ENCODE measurements around the gene EXOC3L1.

Gene EXOC3L1

GRCh38 chr16:67150047-67150832 is 39.7 kb downstream of the EXOC3L1 start:
- DNase-seq (ENCODE audit: extremely low read depth in 1 of 2, low read depth in 1 of 2) = no peak

DNA sequence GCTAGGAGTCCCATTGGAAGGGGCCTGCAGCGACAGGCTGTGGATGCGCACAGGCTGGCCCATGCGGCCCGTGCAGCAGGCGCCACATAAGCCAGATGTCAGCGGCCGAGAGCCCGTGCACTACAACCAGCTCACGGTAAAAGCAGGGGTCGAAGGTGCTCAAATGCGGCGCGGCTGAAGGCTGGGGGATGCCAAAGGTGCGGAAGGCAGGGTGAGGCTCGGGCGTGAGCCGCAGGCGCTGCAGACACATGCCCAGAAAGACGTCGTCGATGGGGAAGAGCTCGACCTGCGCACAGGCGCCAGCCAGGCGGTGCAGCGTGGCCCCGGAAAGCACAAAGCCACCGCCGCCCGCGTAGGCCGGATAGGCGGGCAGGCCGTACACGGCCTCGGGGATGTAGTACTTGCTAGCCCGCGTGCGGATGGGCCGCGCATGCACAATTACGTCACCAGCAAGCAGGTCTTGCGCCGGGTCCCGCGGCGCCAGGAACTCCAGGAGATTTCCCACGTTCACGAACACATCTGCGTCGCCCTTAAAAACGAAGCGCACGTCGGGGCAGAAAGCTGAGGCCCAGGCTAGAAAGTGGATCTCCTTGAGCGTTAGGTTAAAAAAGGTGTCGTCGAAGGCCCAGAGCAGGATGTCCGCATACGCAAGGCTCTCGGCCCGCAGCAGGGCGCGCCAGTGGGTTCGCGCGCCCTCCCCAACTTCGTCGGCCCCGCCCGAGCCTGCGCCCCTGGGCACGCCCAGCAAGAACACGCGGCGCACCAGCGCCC is 40.5 kb downstream of the EXOC3L1 start:
- DNase-seq (ENCODE audit: extremely low read depth in 1 of 2, low read depth in 1 of 2) = no peak

DNA sequence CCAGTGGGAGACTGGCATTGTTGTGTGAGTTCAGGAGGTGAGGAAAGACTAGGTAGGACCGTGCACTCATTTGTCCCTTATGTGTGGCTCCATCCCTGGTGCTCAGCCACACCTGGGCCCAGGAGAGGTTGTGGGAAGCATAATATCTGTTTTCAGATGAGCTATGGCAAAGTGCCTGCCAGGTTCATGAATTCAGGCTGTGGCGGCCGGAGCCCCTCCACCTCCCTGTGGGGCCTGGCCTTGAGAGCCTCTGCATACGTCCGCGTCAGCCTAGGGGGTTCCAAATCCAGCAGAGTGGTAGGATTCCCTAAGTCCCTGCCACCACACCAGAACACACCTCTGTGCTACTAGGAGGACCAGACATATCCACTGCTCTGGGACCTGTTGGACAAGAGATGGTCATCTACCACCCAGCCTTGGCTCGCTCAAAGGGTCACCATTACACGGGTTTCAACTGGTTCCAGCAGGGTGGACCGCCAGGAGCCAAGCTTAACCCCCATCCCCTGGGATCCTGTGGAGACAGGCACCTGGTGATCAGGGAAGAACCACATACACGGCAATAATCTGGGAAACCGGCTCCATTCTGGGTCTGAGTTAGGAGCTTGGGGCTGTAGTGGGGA is 41.2 kb downstream of the EXOC3L1 start:
- no peak for DNase-seq (ENCODE audit: extremely low read depth in 1 of 2, low read depth in 1 of 2)

DNA sequence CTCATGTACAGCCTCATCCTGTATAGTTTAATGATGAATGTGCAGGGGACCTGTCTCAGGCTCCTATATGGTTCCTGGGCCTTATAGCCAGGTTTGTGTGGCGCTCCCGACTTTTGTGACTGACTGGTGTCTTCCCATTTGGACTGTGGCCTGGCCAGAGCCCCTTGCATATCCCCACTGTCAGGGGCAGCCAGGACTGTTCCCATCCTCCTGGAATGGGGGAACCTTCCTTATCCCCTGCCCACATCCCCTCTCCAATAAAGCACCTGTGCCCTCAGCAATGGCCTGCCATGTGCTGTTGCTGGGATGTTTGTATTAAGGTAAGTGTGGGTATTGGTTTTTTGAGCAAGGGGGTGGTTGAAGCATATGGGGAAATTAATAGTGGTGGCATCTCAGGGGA is 41.7 kb downstream of the EXOC3L1 start:
- DNase-seq (ENCODE audit: extremely low read depth in 1 of 2, low read depth in 1 of 2) = no peak

DNA sequence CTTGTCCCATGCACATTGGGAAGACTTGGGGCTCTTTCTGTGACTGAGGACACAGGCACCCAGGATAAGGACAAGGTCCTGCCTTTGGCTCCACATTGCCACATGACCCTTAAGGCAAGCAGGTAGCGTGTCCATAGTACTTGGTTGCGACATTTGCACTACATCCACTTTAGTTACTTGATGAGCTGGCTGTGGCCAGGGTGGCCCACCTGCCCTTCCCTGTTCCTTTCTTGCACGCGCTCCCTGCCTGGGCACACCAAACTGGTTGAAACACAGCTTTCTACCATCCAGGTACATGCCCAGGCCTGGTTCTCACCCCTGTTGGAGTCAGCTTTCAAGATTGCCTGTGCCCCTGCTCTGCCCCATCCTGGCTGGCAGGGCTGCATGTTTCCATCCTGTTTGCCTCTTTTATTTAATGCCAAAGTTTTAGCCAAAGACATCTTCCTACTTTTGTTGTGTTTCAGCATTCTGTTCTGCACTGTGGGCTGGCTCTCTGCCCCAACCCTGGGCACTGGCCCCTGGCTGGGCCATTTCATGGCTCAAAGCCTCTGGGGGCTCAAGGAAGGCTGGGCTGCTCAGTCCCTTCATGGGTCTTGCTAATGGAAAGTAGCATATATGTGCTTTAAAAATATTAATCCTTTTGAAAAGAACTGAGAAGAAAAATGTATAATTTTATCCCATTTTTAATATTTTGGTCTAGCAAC is 42.3 kb downstream of the EXOC3L1 start:
- DNase-seq (ENCODE audit: extremely low read depth in 1 of 2, low read depth in 1 of 2) = no peak

DNA sequence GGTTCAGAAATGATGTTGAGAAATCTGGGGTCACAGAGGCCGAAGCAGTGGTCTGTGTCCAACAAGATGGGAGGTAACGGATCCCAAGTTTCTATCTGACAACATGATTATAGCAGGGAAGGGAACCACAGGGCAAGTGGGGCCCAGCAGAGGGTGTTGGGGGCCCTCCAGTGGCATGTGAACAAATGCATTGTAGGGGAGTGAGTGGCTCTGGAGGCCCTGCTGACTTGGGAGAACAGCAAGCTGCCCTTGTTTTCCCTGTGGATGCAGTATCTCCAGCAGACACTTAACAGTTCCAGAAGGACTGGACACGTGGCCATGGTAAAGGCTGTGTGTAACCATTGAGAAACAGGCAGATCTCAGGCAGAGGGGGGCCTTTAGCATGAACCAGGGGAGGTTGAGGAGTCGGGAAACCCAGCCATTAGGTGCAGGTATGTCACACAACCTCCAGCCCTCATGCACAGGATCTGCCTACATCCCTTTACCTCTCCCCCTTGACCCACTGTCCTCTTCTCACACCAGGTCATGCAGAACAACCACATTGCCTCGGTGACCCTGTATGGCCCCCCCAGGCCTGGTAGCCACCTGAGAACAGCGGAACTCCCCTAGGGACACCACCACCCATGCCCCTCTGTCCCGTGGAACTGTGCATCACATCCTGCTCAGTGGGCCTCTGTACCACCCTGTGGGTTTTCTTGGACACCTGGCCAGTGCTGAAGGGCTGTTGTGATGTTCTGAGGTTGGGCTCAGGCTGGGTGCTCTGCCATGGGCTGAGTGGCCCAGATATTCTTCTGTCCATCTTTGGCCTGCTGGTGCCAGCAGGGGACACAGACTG is 43.2 kb downstream of the EXOC3L1 start:
- no peak for DNase-seq (ENCODE audit: extremely low read depth in 1 of 2, low read depth in 1 of 2)

- DNase-seq (ENCODE audit: extremely low read depth in 1 of 2, low read depth in 1 of 2) = no peak
Measured at GRCh38 chr16:67145746-67146145, 44.2 kb downstream of the EXOC3L1 start.

GRCh38 chr16:67144943-67145342 is 45.0 kb downstream of the EXOC3L1 start:
- no peak for DNase-seq (ENCODE audit: extremely low read depth in 1 of 2, low read depth in 1 of 2)

DNA sequence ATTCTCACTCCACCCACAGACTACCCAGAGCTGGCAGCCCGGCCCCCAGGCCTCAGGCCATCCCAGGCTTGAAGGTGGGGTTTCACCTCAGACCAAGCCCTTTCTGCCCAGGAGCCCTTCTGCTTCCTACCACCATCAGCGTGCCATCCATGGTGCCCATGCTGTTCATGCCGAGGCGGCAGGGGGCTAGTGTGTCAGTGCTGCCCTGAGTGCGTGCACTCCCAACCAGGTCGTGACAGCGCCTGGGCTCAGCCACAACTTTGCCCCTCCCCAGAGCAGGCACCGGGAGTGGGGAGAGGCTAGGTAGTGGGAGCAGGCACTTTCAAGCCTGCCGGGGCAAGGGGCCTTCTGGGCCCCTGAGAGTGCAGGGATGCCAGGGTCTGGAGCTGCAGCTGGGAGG is 47.6 kb downstream of the EXOC3L1 start:
- no peak for DNase-seq (ENCODE audit: extremely low read depth in 1 of 2, low read depth in 1 of 2)

DNA sequence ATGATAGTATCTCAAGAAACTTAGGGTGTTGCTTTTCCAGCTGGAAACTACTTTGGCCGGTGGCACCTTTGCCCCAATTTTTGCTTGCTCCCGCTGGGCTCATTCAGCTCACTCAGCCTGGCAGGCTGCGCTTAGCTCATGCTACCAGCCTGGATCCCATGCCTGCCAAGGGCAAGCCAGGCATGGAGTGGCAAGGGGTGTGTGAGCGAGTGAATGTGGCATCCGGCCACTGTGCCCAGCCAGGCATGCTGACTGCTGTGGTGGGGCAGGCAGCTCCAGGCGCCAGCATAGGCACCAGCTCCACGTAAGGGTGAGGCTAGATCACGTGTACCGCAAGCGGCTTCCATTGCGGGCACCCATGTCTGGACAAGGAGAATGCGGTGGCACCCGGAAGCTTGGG is 48.5 kb downstream of the EXOC3L1 start:
- DNase-seq (ENCODE audit: extremely low read depth in 1 of 2, low read depth in 1 of 2) = no peak

DNA sequence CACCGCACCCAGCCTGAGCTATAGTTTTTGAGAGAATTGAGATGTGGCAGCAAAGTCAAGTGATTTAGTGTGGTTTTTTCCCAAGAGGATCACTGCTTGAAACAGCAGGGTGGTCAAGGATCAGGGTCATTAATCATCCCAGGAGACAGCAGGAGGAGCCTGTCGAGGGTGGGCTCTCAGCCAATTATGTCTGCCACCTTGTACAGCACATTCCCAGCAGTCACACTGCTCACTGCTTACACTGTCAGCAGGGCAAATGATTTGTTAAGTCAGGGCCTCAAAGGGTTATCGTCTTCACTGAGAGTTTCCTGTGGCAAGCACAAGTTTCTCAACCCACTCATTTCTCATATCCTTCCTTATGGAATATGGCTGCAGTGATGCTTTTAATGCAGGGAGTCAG is 52.3 kb downstream of the EXOC3L1 start:
- no peak for DNase-seq (ENCODE audit: extremely low read depth in 1 of 2, low read depth in 1 of 2)
